SK-N-SH treated with all-trans-retinoic acid at 6 μM for 48 hours (cell line): ENCODE measurements around the gene DNMBP.

Source experiments
- ATAC-seq: fragments of 200-7000 bp; cut with Tn5 transposase; 3 replicates; pipeline ENCODE4 v1.9.1; 2020; ENCODE audit warnings: mild to moderate bottlenecking, moderate library complexity
- ARNTL ChIP-seq: fragments of 450-650 bp; formaldehyde crosslinking; IDR thresholded peaks from 2 replicates; pipeline ENCODE4 v1.5.0; 2020; ENCODE audit warnings: low read depth, mild to moderate bottlenecking, moderate library complexity, borderline replicate concordance
- CSDC2 ChIP-seq: fragments of 250-450 bp; sonication (Bioruptor Pico); IDR thresholded peaks from 2 replicates; pipeline ENCODE4 v1.5.0; 2020; ENCODE audit warnings: mild to moderate bottlenecking, moderate library complexity
- ESRRG ChIP-seq: fragments of 250-450 bp; sonication (Bioruptor Pico); IDR thresholded peaks from 2 replicates; pipeline ENCODE4 v1.6.1; 2021; ENCODE audit warnings: mild to moderate bottlenecking
- GLIS3 ChIP-seq: fragments of 250-450 bp; sonication (Bioruptor Pico); IDR thresholded peaks from 2 replicates; pipeline ENCODE4 v1.5.0; 2020; ENCODE audit warnings: mild to moderate bottlenecking, moderate library complexity
- ISL1 ChIP-seq: fragments of 250-450 bp; sonication (Bioruptor Pico); IDR thresholded peaks from 2 replicates; pipeline ENCODE4 v2.1.2; 2022; ENCODE audit warnings: mild to moderate bottlenecking, moderate library complexity
- OSR1 ChIP-seq: fragments of 250-450 bp; sonication (Bioruptor Pico); IDR thresholded peaks from 2 replicates; pipeline ENCODE4 v1.8.0; 2022; ENCODE audit warnings: moderate library complexity, mild to moderate bottlenecking, inconsistent platforms
- RARB ChIP-seq: fragments of 250-450 bp; sonication (Bioruptor Pico); IDR thresholded peaks from 2 replicates; pipeline ENCODE4 v1.8.0; 2021; ENCODE audit warnings: mild to moderate bottlenecking, moderate library complexity
- SNAI2 ChIP-seq: fragments of 250-450 bp; sonication (Bioruptor Pico); IDR thresholded peaks from 2 replicates; pipeline ENCODE4 v1.5.0; 2020; ENCODE audit warnings: mild to moderate bottlenecking, moderate library complexity
- TCF4 ChIP-seq: fragments of 250-450 bp; sonication (Bioruptor Pico); IDR thresholded peaks from 2 replicates; pipeline ENCODE4 v1.8.0; 2021; ENCODE audit warnings: mild to moderate bottlenecking, moderate library complexity, borderline replicate concordance
- TOX ChIP-seq: fragments of 250-450 bp; sonication (Bioruptor Pico); IDR thresholded peaks from 2 replicates; pipeline ENCODE4 v1.8.0; 2021; ENCODE audit warnings: mild to moderate bottlenecking, moderate library complexity, borderline replicate concordance
- ZFP3 ChIP-seq: fragments of 250-450 bp; sonication (Bioruptor Pico); IDR thresholded peaks from 2 replicates; pipeline ENCODE4 v1.5.0; 2020; ENCODE audit warnings: mild to moderate bottlenecking, moderate library complexity
- ZFP30 ChIP-seq: fragments of 450-650 bp; formaldehyde crosslinking; IDR thresholded peaks from 2 replicates; pipeline ENCODE4 v1.5.0; 2022; ENCODE audit warnings: mild to moderate bottlenecking, moderate library complexity
- ZNF565 ChIP-seq: fragments of 450-650 bp; formaldehyde crosslinking; conservative IDR thresholded peaks from 2 replicates; pipeline ENCODE4 v1.5.0; 2020; ENCODE audit warnings: low read depth, mild to moderate bottlenecking, moderate library complexity
- ZNF70 ChIP-seq: fragments of 450-650 bp; formaldehyde crosslinking; IDR thresholded peaks from 2 replicates; pipeline ENCODE4 v1.5.0; 2020; ENCODE audit warnings: mild to moderate bottlenecking, moderate library complexity
- ZNF8 ChIP-seq: fragments of 450-650 bp; formaldehyde crosslinking; IDR thresholded peaks from 2 replicates; pipeline ENCODE4 v1.5.0; 2020; ENCODE audit warnings: mild to moderate bottlenecking, moderate library complexity
- TF ChIP-seq, protein P1 (sequence below): fragments of 250-450 bp; sonication (Bioruptor Pico); IDR thresholded peaks from 2 replicates; pipeline ENCODE4 v1.5.1; 2020; ENCODE audit warnings: low read depth, mild to moderate bottlenecking, moderate library complexity
- TF ChIP-seq, protein P2 (sequence below): fragments of 250-450 bp; sonication (Bioruptor Pico); IDR thresholded peaks from 2 replicates; pipeline ENCODE4 v1.5.0; 2020; ENCODE audit warnings: mild to moderate bottlenecking, moderate library complexity
- TF ChIP-seq, protein P3 (sequence below): fragments of 250-450 bp; sonication (Bioruptor Pico); IDR thresholded peaks from 2 replicates; pipeline ENCODE4 v1.8.0; 2020; ENCODE audit warnings: mild to moderate bottlenecking, moderate library complexity, borderline replicate concordance

Gene DNMBP

DNA sequence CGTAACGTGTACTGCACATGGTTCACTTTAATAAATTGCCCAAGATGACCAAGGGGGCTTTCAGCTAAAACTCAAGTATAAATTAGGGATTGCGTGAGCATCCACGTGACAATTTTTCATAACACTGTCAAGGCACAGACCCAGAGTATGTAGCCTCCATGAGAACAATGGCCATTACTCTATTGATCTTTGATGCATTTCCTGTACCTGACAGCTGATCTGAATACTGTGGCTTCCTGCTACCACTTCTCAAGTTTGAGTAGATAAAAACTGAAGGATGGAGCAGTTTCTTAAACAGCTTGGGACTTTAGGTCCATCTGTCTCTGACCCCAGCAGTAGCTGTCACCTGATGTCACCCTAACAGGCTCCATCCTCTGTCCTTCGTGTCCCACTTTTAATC, 128.4 kb downstream of the DNMBP start:
- no peak for TF ChIP-seq GLIS3
- TF ChIP-seq, protein P1, sequence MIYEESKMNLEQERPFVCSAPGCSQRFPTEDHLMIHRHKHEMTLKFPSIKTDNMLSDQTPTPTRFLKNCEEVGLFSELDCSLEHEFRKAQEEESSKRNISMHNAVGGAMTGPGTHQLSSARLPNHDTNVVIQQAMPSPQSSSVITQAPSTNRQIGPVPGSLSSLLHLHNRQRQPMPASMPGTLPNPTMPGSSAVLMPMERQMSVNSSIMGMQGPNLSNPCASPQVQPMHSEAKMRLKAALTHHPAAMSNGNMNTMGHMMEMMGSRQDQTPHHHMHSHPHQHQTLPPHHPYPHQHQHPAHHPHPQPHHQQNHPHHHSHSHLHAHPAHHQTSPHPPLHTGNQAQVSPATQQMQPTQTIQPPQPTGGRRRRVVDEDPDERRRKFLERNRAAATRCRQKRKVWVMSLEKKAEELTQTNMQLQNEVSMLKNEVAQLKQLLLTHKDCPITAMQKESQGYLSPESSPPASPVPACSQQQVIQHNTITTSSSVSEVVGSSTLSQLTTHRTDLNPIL, result no peak
- TF ChIP-seq ISL1, result no peak
- no peak for TF ChIP-seq OSR1 (CRISPR knock-in tag)
- no peak for TF ChIP-seq RARB (CRISPR knock-in tag)
- TF ChIP-seq SNAI2 (CRISPR knock-in tag), result no peak
- no peak for TF ChIP-seq ESRRG (CRISPR knock-in tag)
- no peak for TF ChIP-seq ZNF70 (CRISPR knock-in tag)
- TF ChIP-seq ZFP3 (CRISPR knock-in tag), result no peak
- no peak for TF ChIP-seq CSDC2 (CRISPR knock-in tag)
- ATAC-seq, result no peak

DNA sequence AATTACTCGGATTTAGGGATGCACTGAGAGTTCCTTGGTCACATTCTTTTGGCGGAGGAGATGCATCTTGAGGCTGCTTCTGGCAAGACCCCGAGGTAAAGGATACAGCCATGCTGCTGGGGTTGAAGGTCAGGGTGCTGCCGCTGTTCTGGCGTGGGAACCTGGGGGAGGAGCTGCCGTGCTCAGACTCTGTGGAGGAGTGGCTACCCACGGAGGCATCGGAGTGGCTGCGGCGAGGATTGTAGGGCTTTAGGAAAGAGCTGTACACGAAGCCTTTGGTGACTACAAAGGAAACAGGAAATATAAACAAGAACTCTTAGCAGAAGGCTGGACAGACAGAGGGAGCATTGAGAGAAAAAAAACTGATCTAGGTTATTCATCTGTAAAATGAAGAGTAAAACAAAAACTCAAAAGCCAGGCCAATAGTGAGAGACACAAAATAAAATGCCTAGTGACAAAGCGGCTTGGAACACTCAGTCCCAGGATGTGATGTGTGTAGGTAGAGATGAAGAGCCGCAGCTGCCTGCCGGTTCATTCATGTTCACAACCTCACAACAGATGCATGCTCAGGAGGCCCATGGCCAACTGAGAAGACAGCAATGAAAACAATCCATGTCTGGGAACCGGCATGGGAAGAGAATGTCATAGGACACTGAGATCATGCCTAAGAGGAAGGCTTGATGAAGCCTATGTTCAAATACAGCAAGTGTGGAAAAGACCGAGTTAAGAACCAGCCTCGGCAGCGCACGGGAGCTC, 129.5 kb downstream of the DNMBP start:
- no peak for ATAC-seq
- TF ChIP-seq OSR1 (CRISPR knock-in tag) (no peak), ESRRG (CRISPR knock-in tag) (no peak), GLIS3 (no peak), ZNF565 (CRISPR knock-in tag) (no peak)
- TF ChIP-seq, protein P2, sequence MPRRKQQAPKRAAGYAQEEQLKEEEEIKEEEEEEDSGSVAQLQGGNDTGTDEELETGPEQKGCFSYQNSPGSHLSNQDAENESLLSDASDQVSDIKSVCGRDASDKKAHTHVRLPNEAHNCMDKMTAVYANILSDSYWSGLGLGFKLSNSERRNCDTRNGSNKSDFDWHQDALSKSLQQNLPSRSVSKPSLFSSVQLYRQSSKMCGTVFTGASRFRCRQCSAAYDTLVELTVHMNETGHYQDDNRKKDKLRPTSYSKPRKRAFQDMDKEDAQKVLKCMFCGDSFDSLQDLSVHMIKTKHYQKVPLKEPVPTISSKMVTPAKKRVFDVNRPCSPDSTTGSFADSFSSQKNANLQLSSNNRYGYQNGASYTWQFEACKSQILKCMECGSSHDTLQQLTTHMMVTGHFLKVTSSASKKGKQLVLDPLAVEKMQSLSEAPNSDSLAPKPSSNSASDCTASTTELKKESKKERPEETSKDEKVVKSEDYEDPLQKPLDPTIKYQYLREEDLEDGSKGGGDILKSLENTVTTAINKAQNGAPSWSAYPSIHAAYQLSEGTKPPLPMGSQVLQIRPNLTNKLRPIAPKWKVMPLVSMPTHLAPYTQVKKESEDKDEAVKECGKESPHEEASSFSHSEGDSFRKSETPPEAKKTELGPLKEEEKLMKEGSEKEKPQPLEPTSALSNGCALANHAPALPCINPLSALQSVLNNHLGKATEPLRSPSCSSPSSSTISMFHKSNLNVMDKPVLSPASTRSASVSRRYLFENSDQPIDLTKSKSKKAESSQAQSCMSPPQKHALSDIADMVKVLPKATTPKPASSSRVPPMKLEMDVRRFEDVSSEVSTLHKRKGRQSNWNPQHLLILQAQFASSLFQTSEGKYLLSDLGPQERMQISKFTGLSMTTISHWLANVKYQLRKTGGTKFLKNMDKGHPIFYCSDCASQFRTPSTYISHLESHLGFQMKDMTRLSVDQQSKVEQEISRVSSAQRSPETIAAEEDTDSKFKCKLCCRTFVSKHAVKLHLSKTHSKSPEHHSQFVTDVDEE (CRISPR knock-in tag), result no peak

DNA sequence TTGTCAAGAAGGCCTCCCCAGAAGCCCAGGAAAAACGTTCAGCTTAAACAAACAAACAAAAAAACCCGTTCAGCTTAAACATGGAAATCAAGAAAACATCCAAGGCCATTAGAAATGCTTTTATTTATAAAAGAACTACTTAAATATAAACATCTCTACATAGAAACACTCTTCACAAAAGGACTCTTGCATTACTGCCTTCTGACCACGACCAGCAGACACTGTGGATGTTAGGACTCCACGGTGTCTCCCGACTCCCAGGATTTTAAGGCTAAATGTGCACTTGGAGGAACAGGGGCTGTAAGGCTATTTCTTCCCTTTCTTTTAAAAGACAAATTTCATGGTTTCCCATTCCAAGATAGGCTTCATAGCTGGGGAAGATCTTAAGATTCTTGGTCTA, 134.3 kb downstream of the DNMBP start:
- TF ChIP-seq ZFP30 (no peak), ESRRG (CRISPR knock-in tag) (no peak), ARNTL (CRISPR knock-in tag) (no peak), TOX (no peak), ZNF8 (CRISPR knock-in tag) (no peak)
- TF ChIP-seq, protein P3, sequence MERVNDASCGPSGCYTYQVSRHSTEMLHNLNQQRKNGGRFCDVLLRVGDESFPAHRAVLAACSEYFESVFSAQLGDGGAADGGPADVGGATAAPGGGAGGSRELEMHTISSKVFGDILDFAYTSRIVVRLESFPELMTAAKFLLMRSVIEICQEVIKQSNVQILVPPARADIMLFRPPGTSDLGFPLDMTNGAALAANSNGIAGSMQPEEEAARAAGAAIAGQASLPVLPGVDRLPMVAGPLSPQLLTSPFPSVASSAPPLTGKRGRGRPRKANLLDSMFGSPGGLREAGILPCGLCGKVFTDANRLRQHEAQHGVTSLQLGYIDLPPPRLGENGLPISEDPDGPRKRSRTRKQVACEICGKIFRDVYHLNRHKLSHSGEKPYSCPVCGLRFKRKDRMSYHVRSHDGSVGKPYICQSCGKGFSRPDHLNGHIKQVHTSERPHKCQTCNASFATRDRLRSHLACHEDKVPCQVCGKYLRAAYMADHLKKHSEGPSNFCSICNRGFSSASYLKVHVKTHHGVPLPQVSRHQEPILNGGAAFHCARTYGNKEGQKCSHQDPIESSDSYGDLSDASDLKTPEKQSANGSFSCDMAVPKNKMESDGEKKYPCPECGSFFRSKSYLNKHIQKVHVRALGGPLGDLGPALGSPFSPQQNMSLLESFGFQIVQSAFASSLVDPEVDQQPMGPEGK (CRISPR knock-in tag), result no peak
- TF ChIP-seq, protein P1, result no peak
- no peak for ATAC-seq

DNA sequence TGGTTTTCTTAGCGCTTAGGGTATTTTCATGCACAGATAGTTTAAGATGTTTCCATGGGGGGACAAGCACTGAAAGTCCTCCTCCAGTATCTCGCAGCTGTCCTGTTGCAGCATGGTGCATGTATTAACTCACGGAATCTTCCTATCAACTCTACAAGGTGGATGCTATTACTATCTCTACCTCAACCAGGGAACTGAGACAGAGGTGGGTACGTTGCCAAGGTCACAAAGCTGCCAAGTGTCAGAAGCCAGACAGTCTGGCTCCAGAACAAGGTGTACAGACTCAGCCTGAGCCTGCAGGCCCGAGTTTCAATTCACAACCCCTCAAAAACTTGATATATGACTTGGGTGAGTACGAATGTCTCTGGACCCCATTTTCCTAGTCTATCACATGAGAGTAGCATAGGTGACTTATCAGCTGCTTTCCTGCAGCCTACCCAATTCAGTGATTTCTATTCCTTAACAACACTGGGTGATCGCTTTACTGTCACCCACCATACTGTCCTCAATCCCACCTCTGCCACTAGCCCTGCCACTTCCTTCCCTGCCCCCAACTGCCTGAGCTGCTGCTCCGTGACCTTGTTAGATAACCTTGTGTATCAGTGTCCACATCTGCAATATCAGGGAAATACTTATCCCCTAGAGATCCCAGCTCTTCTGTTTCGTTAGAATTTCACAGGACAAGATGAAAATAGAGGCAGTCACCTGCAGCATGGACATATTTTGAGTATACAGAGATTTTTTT, 135.2 kb downstream of the DNMBP start:
- no peak for TF ChIP-seq ARNTL (CRISPR knock-in tag)
- TF ChIP-seq GLIS3, result no peak
- no peak for TF ChIP-seq ZNF565 (CRISPR knock-in tag)
- no peak for TF ChIP-seq ZNF8 (CRISPR knock-in tag)
- TF ChIP-seq ZNF70 (CRISPR knock-in tag), result no peak
- no peak for TF ChIP-seq TCF4 (CRISPR knock-in tag)
- TF ChIP-seq, protein P3 (CRISPR knock-in tag), result no peak
- TF ChIP-seq, all 23 proteins: peak for 0
- no peak for ATAC-seq
